ENCODE measurements around the gene GTPBP2.

GRCh38 chr6:43671011-43671800, 42.1 kb upstream of the GTPBP2 start:
- TF ChIP-seq POLR2A (IDR thresholded peaks at IDR 0.05; ENCODE audit: low read length): no peak
- no peak for TF ChIP-seq GATA1 (IDR thresholded peaks at IDR 0.05; ENCODE audit: low read depth, low read length)

All from erythroblast (primary cell).